GM19324 (cell line): Measurements from ENCODE around the gene SIPA1L2.

Source experiments
- ATAC-seq: cut with Tn5 transposase; IDR thresholded peaks from one replicate; pipeline ENCODE4 v1.9.1; 2021; ENCODE audit warnings: mild to moderate bottlenecking, moderate library complexity; ENCODE audit not compliant: unreplicated experiment, low FRiP score

Gene SIPA1L2

DNA sequence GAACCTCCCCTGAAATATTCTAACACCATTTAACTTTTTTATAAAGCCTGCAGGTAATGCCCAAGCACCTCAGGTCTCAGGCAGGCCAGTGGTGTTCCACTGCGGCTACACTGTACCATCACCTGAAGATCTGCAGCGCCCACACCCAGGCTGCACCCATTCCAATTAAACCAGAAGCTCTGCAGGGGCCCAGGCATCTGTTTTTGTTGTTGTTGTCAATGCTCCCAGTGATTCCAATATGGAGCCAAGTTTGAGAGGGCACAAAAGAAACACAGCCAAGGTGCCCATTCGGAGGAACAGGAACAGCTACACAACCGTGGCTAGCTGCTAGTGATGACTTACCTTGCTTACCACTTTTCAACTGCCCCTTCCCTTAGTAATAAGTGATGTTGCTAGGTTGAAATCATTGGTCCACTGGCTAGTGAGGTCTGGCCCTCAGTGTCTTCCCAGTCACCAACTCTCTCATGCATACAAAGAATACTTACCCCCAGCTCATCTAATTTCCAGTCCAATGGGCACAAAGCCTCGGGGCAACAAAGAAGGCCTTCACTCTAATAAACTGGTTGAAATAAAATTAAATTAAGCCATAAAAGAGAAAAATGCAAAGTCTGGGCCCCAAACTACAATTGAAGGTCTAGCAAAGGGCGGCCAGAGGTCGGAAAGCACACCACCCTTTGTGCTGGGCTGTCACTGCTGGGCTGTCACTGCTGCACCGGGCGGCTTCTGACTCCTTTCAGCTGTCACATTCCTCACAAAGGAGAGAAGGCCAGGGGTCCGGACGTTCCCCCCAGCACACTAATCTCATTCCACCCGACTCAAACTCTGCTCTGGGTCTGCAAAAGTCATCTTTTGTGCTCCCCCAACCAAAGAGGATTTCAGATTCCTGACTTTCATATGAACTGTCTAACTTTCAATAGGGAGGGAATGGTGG, 34.9 kb downstream of the SIPA1L2 start:
- ATAC-seq: no peak

GRCh38 chr1:232593717-232594502, 36.0 kb downstream of the SIPA1L2 start:
- ATAC-seq: no peak

GRCh38 chr1:232591344-232591743, 38.6 kb downstream of the SIPA1L2 start:
- peak; percentile 23 for ATAC-seq

GRCh38 chr1:232590744-232591082, 39.2 kb downstream of the SIPA1L2 start:
- ATAC-seq: peak; percentile 72

DNA sequence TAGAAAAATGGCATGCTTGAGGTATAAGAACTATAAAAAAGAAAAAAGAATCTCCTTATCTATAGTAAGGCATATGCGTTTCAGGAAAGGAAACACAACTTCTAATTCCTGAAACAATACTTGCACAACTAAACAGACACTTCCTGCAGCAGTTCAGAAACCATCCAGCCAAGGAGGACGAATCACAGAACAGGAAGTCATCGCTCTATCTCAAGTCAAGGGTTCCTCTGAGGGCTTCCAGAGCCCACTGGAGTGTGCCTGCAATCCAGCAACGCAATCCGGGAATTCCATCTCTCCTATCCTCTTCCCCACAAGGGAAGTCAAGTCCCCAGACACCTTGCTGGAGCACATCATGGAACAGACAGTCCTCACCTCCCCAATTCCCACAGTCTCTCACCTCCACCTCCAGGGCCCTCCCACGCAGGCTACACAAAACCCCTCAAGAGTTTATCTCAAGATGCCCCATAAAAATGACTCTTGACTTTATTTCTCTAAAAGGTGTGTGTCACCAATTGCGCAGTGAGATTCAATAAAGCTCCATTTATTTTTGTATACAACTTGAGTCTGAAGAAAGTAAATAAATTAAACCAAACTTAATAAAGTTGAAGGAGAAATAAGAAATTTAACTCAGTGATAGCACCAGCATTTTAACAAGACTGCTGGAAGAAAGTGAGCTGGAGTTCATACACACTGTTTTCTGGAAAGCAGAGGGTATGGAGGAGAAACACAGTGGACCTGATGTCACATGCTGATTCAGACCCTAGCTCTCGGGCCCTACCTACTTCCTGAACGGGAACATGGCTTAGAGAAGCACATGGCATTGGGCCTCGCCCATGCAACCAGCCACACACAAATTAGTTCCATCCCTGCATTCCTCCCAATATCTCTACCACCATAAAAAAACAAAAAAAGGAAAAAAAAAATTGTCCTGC, 39.9 kb downstream of the SIPA1L2 start:
- peak; percentile 24 for ATAC-seq

DNA sequence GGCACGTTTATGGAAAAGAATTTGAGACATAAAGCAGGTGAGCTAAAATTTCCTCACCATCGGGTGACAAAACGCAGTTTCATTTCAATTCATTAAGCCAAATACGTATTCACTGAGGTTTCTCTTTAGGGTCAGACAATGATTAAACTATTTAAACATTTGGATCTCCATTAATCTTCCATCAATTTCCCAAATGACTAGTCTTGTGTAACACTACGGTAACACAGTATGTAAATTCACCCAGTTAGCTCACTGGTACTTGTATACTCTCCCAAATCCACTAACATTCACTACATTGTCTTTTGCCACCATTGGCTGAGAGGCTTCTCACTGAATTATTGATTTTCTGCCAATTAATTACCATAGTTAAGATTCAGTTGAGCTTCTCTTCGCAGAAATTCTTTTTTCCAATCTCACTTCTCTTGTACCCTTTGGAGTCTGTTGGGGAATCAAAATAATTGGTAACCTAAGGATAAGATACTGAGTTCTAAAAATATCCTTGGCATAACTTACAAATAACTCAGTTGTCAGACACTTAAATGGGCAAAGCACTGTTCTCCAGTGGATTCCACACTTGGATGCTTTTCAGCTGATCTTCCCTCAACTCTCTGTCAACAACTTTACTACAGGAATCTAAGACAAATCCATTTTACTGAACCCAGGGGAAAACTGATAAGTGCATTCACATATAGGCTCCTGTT, 40.7 kb downstream of the SIPA1L2 start:
- ATAC-seq: no peak

DNA sequence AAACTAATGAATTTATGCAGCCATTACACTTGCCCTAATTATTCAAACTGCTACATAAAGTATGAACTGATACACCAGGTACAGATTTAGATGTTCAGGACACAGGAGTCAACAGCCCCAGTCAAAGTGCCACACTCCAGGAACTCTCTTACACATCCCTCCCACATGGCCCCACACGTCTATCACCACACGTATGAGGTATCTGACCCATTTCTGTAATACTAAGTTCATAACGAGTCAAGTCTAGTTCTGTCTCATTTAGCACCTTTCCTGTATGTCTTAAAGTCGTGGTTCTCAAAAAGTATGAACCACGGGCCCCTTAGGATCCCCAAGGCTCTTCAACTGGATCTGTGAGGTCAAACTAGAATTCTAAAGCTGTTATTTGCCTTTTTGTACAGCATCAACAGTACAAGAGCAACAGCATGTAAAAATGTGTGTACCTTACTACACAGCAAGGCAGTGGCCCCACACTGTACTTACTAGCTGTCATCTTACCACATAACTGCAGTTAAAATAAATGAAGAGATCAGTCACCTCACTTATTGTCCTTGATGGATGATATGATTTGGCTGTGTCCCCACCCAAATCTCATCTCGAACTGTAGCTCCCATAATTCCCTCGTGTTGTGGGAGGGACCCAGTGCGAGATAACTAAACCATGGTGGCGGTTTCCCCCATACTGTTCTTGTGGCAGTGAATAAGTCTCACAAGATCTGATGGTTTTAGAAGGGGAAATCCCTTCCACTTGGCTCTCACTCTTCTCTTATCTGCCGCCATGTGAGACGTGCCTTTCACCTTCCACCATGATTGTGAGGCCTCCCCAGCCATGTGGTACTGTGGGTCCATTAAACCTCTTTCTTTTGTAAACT, 42.6 kb downstream of the SIPA1L2 start:
- ATAC-seq: no peak

- ATAC-seq: no peak
Measured at GRCh38 chr1:232586679-232587078, 43.3 kb downstream of the SIPA1L2 start.

DNA sequence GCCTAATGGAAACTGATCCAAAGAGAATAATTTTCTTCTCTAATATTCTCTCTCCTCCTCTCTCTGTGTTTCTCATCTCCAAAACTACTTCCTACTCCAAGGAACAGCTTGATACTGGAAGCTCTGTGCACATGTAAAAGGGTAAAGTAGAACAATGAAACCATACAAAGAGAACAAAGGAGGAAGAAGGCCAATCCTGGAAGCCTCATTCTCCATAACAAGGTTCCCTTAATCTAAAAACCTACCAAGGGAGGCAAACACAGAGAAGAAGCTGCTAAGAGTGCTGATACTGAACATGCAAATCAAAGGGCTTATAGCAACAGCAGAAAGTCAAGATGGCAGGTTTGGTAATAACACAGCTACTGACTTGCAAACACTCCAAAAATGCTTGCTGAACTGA, 44.4 kb downstream of the SIPA1L2 start:
- no peak for ATAC-seq

DNA sequence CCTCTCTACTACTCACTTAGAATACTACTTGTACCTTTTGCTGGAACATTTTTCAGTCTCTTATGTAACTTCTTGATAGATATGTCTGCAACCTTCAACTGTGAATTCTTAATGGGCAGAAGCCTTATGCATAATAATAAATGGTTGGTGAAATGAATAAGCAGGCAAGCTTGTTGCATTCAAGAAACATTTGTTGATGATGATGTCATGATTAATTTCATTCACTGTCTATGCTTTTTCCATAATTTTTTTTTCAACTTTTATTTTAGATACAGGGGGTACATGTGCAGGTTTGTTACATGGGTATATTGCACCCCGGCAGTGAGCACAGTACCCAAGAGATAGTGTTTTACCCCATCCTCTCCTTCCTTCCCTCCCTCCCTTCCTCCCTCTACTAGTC, 48.0 kb downstream of the SIPA1L2 start:
- no peak for ATAC-seq
